Measurements from ENCODE around the gene ANO1. TPM values are rescaled to one million over a fixed set of nuclear protein-coding genes. Genes with fewer than 3 reads are reported as not detected.
"Not testable (repeated sequence)": the region's sequence is repeated elsewhere in the genome, so short reads cannot be mapped to it uniquely, and the experiment has no call there.

The ANO1 gene
- polyA plus RNA-seq, 4 donors: 10.1 to 25.0 (median 14.7) TPM

- no peak for DNase-seq (ENCODE audit: low read depth in 4 of 4, low spot score in 2 of 4)
Measured at GRCh38 chr11:70183032-70183431, 104.9 kb downstream of the ANO1 start.

GRCh38 chr11:70183483-70184176, 105.5 kb downstream of the ANO1 start:
- no peak for DNase-seq (ENCODE audit: low read depth in 4 of 4, low spot score in 2 of 4)

GRCh38 chr11:70184396-70184795, 106.3 kb downstream of the ANO1 start:
- no peak for DNase-seq (ENCODE audit: low read depth in 4 of 4, low spot score in 2 of 4)

DNA sequence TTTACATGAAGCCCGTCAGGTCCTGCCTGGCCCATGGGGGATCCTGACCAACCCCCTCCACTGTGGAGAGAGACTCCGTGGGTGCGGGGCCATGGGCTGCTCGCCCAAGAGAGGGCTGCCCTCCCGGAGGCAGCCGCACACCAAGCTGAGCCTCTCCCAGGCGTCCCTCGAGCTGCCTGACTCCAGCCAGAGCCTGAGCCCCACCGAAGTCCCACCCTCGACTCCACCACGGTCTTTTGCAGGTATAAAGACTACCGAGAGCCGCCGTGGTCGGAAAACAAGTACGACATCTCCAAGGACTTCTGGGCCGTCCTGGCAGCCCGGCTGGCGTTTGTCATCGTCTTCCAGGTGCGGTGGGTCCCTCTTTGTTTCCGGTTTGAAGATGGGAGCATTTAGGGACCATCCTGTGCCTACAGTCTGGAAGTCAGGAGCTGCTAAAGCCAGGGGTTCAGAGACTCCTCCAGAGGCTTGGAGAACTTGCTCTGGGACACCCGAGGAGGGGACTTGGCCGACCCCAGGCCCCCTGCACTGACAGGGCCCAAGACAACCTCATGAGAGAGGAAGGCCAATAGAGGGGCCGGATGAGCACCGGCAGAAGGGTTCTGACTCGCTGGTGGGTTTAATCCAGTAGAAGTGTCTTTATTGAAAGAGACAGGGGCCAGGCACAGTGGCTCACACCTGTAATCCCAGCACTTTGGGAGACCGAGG, 107.4 kb downstream of the ANO1 start:
- no peak for DNase-seq (ENCODE audit: low read depth in 4 of 4, low spot score in 2 of 4)

- DNase-seq (ENCODE audit: low read depth in 4 of 4, low spot score in 2 of 4): no peak
Measured at GRCh38 chr11:70186420-70186819, 108.3 kb downstream of the ANO1 start.

DNA sequence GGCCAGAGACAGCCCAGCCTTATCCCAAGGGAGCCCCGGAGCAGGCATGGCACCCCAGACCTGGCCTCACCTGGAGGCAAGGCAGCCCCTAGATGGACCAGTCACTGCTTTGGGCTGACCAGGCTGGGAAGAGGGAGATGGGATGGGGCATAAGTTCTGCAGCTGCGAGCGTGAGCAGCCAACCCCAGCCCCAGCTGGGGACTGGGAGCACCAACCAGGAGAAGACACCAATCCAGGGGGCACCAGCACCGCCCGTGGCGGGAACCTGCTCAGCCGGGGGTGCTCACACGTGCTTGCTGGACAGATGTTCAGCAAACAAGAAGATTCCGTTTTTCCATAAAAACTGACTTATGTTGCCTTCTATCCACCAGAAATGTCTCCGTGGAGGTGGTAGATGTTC, 108.8 kb downstream of the ANO1 start:
- no peak for DNase-seq (ENCODE audit: low read depth in 4 of 4, low spot score in 2 of 4)

DNA sequence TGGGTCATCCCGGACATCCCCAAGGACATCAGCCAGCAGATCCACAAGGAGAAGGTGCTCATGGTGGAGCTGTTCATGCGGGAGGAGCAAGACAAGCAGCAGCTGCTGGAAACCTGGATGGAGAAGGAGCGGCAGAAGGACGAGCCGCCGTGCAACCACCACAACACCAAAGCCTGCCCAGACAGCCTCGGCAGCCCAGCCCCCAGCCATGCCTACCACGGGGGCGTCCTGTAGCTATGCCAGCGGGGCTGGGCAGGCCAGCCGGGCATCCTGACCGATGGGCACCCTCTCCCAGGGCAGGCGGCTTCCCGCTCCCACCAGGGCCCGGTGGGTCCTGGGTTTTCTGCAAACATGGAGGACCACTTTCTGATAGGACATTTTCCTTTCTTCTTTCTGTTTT, 109.7 kb downstream of the ANO1 start:
- no peak for DNase-seq (ENCODE audit: low read depth in 4 of 4, low spot score in 2 of 4)

DNA sequence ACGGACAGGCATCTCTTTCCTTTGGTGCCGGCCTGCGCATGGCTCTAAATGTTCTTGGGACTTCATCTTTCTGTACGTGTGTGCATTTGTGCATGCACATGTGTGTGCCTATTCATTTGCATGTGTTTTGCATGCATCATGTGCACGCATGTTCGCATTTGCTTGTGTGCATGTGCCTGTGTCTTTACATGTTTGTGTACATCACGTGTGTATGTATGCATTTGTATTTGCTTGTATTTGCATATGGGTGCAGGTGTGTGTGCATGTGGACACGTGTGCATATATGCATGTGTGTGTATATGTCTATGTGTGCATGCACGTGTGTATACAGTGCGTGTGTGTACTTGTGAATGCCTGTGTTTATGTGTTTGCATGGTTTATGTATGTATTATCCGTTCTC, 111.5 kb downstream of the ANO1 start:
- no peak for DNase-seq (ENCODE audit: low read depth in 4 of 4, low spot score in 2 of 4)

DNA sequence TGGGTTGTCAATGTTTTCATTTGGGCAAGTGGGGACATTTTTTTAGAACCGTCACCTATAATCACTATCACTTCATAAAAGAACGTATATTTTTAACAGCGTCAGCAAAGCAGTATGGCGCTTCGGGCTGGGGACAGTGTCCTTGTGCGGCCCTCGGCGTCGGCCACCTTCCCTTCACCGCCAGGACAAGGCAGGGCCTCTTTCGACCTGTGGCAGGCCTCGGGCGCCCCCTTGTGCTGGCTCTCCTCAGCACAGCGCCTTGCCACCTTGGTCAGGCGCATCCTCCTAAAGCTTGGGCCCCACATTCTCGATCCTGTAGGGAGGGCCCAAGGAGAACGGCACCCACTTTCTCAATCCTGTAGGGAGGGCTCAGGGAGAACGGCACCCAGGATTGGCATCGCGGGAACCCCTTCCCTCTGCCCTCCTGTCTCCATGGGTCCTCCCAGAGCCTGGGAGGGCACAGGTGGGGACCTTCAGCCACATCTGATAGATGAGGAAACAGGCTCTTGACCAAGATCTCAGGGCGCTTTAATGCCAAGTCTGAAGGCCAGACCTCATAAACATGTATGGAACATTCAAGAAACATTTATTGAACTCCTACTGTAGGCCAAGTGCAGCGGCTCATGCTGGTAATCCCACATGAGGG, 113.5 kb downstream of the ANO1 start:
- peak in 2 of 4 donors; percentile 31 to 55 for DNase-seq (ENCODE audit: low read depth in 4 of 4, low spot score in 2 of 4)

DNA sequence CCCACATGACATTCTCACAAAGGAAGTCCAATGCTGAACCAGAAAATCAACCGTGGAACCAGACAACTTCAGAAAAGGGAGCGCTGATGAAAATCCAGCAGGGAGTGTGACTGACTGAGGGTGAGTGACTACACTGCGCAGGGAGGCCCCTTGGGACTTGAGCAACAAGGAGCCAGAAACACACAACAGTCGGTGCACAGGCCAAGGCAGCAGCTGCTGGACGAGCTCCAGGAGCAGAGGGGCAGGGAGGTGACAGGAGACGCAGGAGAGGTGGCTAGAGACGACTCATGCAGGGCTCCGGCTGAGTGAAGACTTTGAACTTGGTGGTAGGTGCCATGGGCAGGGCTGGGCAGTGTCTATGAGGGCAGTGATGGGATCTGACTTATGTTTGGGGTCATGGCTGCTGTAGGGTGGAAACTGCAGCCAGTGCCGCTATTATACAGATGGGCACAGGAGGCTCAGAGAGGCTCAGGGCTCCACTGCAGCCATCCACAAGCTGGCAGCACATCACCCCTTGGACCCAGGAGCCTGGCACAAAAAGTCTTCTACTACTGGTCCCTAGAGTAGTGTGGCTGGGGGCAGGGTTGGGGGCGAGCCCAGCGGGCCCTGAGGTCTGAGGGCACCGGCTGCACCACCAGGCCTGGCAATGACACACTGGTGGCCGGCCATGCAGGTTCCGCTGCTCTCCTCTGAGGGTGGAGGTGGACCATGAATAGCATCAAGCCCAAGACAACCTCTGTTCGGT, 114.7 kb downstream of the ANO1 start:
- DNase-seq (ENCODE audit: low read depth in 4 of 4, low spot score in 2 of 4): no peak

- no peak for DNase-seq (ENCODE audit: low read depth in 4 of 4, low spot score in 2 of 4)
Measured at GRCh38 chr11:70193411-70194292, 115.5 kb downstream of the ANO1 start.

DNA sequence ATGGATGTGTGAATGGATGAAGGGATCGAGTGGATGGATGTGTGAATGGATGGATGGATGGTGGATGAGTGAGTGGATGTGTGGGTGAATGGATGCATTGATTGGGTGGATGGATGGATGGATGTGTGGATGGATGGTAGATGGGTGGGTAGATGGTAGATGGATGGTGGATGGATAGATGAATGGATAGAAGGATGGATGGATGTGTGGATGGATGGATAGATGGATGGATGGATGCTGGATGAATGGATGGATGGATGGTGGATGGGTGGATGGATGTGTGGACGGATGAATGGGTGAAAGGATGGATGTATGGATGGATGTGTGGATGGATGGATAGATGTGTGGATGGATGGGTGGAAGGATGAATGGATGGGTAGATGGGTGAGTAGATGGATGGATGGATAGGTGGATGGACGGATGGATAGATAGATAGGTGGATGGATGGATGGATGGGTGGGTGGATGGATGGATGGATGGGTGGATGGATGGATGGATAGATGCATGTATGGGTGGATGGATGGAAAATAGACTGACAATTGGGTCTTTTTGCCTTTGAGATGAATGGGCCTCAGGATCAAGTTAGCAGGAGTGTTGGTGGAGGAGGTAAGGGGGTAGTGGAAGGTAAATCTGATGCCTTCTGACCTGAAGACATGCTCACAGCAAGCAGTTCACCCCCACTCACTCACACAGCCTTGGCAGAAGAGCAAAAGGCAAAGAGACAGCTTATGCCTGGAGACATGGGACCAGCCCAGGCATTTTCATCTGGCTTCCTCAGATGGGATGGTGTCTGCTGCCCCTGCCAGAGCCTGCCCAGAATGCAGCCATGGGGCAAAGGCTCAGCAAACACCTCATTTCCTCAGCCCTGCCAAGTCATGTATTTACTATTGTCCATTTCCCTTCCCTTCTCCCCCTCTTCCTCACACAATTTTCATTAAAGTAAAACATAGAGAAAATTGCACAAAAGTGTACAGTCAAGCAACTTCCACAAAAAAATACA, 117.0 kb downstream of the ANO1 start:
- no peak for DNase-seq (ENCODE audit: low read depth in 4 of 4, low spot score in 2 of 4)

DNA sequence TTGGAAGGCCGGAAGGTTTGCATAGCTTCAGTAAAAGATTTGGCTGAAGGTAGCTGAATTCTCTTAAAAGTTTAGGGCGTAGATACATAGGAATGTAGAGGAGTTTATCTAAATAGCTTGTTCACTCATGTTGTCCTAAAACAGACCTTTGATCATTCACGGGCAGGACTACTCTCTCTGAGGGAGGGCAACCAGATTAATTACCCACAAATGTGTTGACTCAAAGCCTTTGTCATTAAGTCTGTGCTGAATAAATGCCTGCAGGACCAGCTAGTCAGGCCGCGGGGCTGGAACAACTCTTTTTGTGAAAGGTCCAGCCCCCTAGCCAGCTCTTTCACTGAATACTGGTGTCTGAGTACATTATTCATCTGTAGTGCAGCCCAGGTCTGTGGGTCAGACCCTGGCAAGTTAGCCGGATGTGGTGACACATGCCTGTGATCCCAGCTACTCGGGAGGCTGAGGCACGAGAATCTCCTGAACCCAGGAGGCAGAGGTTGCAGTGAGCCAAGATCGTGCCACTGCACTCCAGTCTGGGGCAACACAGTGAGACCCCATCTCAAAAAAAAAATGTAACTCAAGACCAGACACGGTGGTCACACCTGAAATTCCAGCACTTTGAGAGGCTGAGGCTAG, 122.2 kb downstream of the ANO1 start:
- DNase-seq (ENCODE audit: low read depth in 4 of 4, low spot score in 2 of 4): no peak

DNA sequence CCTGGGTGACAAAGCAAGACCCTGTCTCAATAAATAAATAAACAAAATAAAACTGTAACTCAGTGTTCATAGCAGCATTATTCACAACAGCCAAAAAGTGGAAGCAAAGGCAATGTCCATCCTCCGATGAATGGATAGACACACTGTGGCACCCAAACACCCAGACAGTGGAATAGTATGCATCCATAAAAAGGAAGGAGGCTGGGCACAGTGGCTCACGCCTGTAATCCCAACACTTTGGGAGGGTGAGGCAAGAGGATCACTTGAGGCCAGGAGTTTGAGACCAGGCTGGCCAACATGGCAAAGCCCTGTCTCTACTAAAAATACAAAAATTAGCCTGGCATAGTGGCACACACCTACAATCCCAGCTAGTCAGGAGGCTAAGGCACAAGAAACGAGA, 122.9 kb downstream of the ANO1 start:
- DNase-seq (ENCODE audit: low read depth in 4 of 4, low spot score in 2 of 4): not testable (repeated sequence)

DNA sequence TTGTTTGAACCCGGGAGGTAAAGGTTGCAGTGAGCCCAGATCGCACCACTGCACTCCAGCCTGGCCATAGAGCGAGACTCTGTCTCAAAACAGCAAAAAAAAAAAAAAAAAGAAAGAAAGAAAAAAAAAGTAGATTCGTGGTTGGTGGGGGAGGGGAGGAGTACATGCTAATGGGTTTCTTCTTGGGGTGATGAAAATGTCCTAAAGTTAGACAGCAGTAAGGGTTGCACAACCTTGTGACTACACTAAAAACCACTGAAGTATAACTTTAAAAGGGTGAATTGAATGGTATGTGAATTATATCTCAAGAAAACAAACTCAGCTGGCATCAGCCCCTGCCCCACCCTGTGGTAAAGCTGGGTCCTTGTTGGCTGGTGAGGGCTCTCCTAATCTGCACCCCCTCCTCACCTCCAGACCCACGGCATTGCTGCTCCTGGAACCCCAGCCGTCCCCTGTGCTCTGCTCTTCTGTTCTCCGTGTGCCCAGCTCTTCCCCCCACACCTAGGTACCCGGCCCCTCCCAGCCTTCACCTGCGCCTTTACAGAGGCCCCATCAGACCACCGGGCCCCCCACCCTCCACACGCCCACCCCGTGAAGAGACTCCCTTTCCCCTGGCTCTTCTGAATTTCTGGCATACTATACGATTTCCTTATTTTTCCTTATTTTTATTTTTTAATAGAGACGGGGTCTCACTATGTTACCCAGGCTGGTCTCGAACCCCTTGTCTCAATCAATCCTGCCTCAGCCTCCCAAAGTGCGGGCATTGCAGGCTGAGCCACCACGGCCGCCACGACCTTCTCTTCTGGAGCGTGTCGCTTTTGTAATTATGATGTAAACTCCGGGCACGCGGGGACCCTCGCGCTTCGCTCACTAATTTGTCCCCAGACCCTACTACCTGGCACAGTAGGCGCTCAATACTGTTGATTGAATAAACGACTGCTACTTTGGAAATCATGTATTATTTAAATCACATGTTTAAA, 124.1 kb downstream of the ANO1 start:
- no peak for DNase-seq (ENCODE audit: low read depth in 4 of 4, low spot score in 2 of 4)

DNA sequence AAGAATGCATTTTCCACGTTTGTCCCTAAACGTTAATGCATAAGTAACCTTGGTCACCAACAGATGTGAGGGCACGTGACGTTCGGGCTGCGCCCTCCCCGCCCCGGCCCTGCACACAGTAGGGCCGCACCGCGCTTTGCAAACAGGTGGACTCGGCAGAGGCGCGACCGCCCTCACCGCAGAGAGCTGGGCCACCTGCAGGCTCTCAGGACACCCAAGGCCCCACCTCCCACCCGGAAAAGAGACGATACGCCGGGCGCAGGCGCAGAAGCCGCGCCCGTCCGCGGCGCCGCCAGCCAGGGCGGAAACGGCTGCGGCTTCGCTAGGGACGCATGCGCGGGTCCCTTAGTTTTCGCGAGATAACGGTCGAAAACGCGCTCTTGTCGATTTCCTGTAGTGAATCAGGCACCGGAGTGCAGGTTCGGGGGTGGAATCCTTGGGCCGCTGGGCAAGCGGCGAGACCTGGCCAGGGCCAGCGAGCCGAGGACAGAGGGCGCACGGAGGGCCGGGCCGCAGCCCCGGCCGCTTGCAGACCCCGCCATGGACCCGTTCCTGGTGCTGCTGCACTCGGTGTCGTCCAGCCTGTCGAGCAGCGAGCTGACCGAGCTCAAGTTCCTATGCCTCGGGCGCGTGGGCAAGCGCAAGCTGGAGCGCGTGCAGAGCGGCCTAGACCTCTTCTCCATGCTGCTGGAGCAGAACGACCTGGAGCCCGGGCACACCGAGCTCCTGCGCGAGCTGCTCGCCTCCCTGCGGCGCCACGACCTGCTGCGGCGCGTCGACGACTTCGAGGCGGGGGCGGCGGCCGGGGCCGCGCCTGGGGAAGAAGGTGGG, 125.0 kb downstream of the ANO1 start, which contains the start of gene FADD:
Gene FADD (plus strand): TSS at position 377 of the 831 bp plus-strand sequence. CDS start 164 bp downstream, at position 541.
- peak; percentile 77 to 93 (median 85) for DNase-seq (ENCODE audit: low read depth in 4 of 4, low spot score in 2 of 4)
